HFFc6 (cell line): ENCODE data around the gene AOX1. TPM values are rescaled to one million over a fixed set of nuclear protein-coding genes. Genes with fewer than 3 reads are reported as not detected.

Experiments
- DNase-seq: peaks from one replicate; pipeline ENCODE4 v3.0.0-alpha.2; 2018
- H3K27ac Mint-ChIP-seq: 2 replicates; pipeline ENCODE4 v1.8.0; 2020; ENCODE audit warnings: mild to moderate bottlenecking, mixed read lengths
- H3K27me3 Mint-ChIP-seq: 2 replicates; pipeline ENCODE4 v1.8.0; 2021; ENCODE audit warnings: mild to moderate bottlenecking, moderate library complexity, mixed read lengths; ENCODE audit not compliant: insufficient read depth
- H3K36me3 Mint-ChIP-seq: 2 replicates; pipeline ENCODE4 v1.8.0; 2021; ENCODE audit warnings: low read depth, mixed read lengths
- H3K4me1 Mint-ChIP-seq: 2 replicates; pipeline ENCODE4 v1.8.0; 2020; ENCODE audit warnings: low read depth, mixed read lengths
- H3K4me3 Mint-ChIP-seq: 2 replicates; pipeline ENCODE4 v1.8.0; 2020; ENCODE audit warnings: mild to moderate bottlenecking, moderate library complexity, mixed read lengths
- H3K9me3 Mint-ChIP-seq: 2 replicates; pipeline ENCODE4 v1.8.0; 2020; ENCODE audit warnings: mild to moderate bottlenecking, mixed read lengths
- total RNA-seq, 6 experiments: library from RNA; stranded (reverse); fragmentation: NEBNext Ultra II Directional; extraction: Animal tissue kit (Norgen Biotek cat#: 25700); gene quantifications; 2 replicates in 1 of 6; 3 replicates in 5 of 6; pipeline ENCODE4 v1.2.3, GENCODE V29; 2021
- TF ChIP-seq, protein P1 (sequence below): fragments of 200-600 bp; sonication (generic); IDR thresholded peaks from 2 replicates; pipeline ENCODE4 v1.5.0; 2021; ENCODE audit warnings: antibody characterized with exemption, mild to moderate bottlenecking

Gene AOX1
- total RNA-seq, 6 experiments from 2014 or later: 46.7 to 71.7 (median 62.1) TPM

DNA sequence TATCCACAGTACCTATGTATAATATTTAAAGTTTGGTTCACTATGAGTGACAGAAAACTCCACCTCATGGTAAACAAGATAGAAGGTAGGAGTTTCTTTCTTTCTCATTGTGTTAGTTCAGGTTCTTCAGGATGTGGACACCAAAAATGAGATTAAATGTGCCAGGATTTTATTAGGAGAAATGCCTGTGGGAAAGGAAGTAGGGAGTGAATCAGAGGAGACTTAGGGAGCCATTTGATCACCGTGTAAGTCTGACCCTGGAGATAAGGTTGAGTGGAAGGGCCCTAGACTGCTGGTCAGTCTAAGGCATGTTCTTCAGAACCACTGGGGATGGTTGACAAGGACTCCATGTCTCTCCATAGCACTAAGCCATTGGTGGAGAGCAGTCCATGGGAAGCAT, 8.1 kb downstream of the AOX1 start:
- peaks cover 12% of the 10 kb centered on the region for H3K36me3 Mint-ChIP-seq
- H3K27ac Mint-ChIP-seq: no peak overlapping the region
- H3K27me3 Mint-ChIP-seq: no peaks in the 10 kb centered on the region; the same call in 1 of the 2 replicates
- DNase-seq: no peak
- peaks cover 44% of the 10 kb centered on the region for H3K4me1 Mint-ChIP-seq
- TF ChIP-seq, protein P1, sequence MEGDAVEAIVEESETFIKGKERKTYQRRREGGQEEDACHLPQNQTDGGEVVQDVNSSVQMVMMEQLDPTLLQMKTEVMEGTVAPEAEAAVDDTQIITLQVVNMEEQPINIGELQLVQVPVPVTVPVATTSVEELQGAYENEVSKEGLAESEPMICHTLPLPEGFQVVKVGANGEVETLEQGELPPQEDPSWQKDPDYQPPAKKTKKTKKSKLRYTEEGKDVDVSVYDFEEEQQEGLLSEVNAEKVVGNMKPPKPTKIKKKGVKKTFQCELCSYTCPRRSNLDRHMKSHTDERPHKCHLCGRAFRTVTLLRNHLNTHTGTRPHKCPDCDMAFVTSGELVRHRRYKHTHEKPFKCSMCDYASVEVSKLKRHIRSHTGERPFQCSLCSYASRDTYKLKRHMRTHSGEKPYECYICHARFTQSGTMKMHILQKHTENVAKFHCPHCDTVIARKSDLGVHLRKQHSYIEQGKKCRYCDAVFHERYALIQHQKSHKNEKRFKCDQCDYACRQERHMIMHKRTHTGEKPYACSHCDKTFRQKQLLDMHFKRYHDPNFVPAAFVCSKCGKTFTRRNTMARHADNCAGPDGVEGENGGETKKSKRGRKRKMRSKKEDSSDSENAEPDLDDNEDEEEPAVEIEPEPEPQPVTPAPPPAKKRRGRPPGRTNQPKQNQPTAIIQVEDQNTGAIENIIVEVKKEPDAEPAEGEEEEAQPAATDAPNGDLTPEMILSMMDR: no peak
- no peak overlapping the region for H3K4me3 Mint-ChIP-seq
- H3K9me3 Mint-ChIP-seq: no peaks in the 10 kb centered on the region

DNA sequence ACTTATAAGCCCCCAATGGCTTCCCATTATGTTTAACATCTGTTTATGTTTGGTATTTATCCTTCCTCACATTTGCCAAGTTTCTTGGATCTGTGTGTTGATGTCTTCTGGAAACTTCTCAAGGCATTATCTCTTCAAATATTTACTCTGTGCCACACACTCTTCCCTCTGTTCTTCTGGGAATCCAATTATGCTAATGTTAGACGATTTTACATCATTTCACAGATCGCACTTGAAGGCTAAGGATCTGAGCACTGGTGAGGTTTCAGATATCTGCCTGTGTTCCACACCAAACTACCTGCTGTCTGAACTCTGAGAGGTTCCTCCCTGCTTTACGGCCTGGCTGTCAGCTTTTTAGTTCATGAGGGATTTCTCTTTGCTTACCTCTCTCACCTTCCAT, 10.1 kb downstream of the AOX1 start:
- Mint-ChIP-seq H3K4me3 (no peak overlapping the region), H3K36me3 (peaks cover 17% of the 10 kb centered on the region), H3K9me3 (no peaks in the 10 kb centered on the region), H3K27me3 (no peaks in the 10 kb centered on the region; the same call in 1 of the 2 replicates), H3K27ac (no peak overlapping the region), H3K4me1 (peaks cover 38% of the 10 kb centered on the region)
- no peak for DNase-seq
- TF ChIP-seq, protein P1: no peak

- DNase-seq: no peak
- TF ChIP-seq, protein P1: no peak
- Mint-ChIP-seq H3K4me1 (peaks cover 44% of the 10 kb centered on the region), H3K36me3 (peaks cover 17% of the 10 kb centered on the region), H3K4me3 (no peak overlapping the region), H3K27ac (no peak overlapping the region), H3K9me3 (no peaks in the 10 kb centered on the region), H3K27me3 (no peaks in the 10 kb centered on the region; the same call in 1 of the 2 replicates)
Observed at GRCh38 chr2:200596774-200597570, 11.2 kb downstream of the AOX1 start.

DNA sequence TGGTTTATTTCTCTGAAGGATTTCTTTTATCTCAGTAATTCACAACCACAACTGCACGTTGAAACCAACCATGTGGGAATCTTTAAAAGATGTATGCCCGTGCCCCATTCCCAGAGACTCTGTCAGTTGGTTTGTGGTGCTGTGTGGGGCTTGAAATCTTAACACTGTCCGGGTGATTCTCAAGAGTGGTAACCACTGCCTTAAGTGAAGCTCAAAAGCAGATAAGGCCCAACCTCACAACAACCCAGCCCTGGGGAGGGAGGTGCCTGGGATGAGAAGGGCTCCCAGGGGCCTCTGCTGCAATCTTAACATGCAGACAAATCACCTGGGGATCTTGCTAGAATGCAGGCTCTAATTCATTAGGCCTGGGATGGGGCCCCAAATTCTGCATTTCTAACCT, 13.4 kb downstream of the AOX1 start:
- TF ChIP-seq, protein P1: no peak
- peaks cover 48% of the 10 kb centered on the region for H3K4me1 Mint-ChIP-seq
- no peaks in the 10 kb centered on the region for H3K9me3 Mint-ChIP-seq
- peaks cover 22% of the 10 kb centered on the region for H3K36me3 Mint-ChIP-seq
- H3K4me3 Mint-ChIP-seq: no peak overlapping the region
- H3K27ac Mint-ChIP-seq: no peak overlapping the region
- DNase-seq: no peak
- H3K27me3 Mint-ChIP-seq: no peaks in the 10 kb centered on the region; the same call in 1 of the 2 replicates

GRCh38 chr2:200600549-200601225, 14.9 kb downstream of the AOX1 start:
- H3K36me3 Mint-ChIP-seq: peaks cover 19% of the 10 kb centered on the region
- H3K27me3 Mint-ChIP-seq: no peaks in the 10 kb centered on the region; the same call in 1 of the 2 replicates
- H3K4me3 Mint-ChIP-seq: peak overlapping the region; percentile 69
- peaks cover under 1% of the 10 kb centered on the region; the same call in 1 of the 2 replicates for H3K9me3 Mint-ChIP-seq
- TF ChIP-seq, protein P1: no peak
- DNase-seq: peak; percentile 65
- peak overlapping the region; percentile 85 for H3K27ac Mint-ChIP-seq
- H3K4me1 Mint-ChIP-seq: peaks cover 56% of the 10 kb centered on the region
